Retinal pigment epithelial cell (primary cell): ENCODE measurements around the gene PSG2.
"Not testable (repeated sequence)": the region's sequence is repeated elsewhere in the genome, so short reads cannot be mapped to it uniquely, and the experiment has no call there.

Experiments
- DNase-seq: peaks from one replicate; pipeline ENCODE4 v3.0.0-alpha.2; 2010; ENCODE audit warnings: low read depth
- H3K4me3 ChIP-seq: 2 replicates; pipeline ENCODE4 v1.5.1; 2011; ENCODE audit warnings: mild to moderate bottlenecking, low read length, control low read depth, moderate library complexity
- TF ChIP-seq, protein P1 (sequence below): conservative IDR thresholded peaks from 2 replicates; pipeline ENCODE4 v1.5.1; 2011; ENCODE audit warnings: low read depth, low read length, control low read depth, inconsistent platforms

The PSG2 gene

DNA sequence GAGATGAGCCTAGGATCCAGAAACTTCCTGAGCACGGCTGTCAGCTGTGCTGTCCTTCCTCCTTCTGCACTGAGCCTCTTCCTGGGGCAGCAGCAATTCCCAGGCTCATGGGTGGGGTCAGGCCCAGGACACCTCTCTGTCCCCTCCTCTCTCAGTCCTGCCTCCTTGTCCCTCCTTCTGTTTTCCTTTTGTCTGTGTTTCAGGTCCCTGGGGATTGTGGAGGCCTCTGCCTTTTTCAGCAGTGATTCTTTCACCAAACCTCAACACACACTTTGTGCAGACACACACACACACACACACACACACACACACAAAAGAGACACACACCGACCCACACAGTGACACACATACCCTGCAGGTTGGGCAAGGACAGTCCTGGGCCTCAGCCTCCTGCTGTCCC, at the start of gene PSG2:
TSS of gene PSG2 (minus strand) at position 101 of the 400 bp plus-strand sequence. CDS start 132 bp downstream, outside the sequence.
- not testable (repeated sequence) for DNase-seq, H3K4me3 ChIP-seq

DNA sequence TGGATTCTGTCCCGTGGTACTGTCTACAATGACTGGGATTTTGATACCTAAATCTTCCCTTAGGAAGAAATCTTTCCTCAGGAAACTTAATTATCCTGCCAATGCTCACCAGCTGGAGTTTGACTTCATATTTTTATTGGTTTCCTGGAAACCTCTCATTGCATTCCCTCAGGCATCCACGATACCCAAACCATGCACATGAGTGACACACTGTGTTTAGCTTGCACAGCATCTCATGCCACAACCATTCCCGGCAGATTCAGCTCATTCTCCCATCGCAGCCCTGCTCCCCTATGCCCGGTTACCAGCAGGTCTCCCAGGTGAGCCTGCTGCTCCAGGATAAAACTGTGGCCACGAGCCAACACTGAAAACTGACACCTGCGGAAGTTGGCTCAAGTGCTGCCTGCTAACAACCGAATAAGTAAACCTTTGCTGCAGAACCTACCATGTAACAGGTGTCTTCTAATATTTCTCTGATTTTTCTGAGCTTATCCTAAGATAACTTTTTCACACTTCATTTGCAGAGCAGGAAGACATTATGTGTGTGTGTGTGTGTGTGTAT, 48.9 kb upstream of the PSG2 start:
- not testable (repeated sequence) for DNase-seq, H3K4me3 ChIP-seq

DNA sequence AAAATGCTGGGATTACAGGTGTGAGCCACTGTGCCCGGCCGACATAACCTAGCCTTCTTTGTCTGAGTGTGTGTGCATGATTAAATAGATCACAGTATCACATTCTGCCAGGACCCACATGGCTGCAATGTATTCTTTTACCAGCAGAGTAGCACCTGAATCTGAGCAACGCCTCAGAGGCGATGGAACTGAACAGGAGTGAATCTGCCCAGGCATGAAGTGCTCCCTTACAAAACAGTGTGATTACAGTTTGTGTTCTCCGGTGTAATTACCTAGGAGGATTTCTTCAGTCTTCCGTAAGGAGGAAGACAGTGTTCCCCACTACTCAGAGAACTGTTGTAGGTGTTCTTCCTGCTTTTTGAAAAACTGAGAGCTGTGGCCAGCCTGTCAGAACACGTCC, 46.7 kb upstream of the PSG2 start:
- H3K4me3 ChIP-seq, DNase-seq: not testable (repeated sequence)

DNA sequence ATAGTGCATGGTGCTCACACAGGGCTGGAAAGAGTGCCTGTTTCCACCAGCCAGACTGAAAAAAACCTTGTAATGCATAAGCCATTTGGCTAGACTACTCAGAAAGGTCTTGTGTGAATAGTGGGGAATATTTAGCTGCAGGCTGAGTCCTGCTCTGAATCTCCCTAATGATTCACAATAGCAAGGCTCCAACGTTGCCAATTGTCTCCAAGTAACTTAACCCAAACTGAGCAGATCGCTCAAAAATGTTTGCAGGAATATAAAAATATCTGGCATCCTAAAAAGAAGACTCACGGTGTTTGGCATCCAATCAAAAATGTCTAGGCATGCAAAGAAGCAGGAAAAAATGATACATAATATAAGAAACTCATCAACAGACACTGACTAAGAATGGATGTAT, 44.8 kb upstream of the PSG2 start:
- not testable (repeated sequence) for H3K4me3 ChIP-seq, DNase-seq

DNA sequence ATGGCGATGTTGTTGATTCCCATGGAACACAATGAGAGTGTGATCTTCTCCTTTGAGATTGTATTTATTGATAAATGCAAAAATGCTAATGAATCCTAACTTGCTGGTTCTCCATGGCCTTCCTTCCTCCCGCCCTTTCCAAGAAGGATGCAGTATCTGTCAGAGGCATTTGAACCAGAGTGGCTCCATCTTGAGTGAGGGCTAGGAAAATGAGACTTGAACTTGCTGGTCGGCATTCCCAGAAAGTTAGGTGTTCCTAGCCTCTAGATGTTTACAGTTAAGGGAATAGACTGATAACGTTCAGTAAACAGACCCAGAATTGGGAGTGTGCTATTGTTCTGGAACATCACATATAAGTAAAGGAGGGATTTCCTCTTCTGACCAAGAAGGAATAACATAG, 44.2 kb upstream of the PSG2 start:
- no peak for DNase-seq
- H3K4me3 ChIP-seq = no peak overlapping the region
- TF ChIP-seq, protein P1, sequence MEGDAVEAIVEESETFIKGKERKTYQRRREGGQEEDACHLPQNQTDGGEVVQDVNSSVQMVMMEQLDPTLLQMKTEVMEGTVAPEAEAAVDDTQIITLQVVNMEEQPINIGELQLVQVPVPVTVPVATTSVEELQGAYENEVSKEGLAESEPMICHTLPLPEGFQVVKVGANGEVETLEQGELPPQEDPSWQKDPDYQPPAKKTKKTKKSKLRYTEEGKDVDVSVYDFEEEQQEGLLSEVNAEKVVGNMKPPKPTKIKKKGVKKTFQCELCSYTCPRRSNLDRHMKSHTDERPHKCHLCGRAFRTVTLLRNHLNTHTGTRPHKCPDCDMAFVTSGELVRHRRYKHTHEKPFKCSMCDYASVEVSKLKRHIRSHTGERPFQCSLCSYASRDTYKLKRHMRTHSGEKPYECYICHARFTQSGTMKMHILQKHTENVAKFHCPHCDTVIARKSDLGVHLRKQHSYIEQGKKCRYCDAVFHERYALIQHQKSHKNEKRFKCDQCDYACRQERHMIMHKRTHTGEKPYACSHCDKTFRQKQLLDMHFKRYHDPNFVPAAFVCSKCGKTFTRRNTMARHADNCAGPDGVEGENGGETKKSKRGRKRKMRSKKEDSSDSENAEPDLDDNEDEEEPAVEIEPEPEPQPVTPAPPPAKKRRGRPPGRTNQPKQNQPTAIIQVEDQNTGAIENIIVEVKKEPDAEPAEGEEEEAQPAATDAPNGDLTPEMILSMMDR = no peak

DNA sequence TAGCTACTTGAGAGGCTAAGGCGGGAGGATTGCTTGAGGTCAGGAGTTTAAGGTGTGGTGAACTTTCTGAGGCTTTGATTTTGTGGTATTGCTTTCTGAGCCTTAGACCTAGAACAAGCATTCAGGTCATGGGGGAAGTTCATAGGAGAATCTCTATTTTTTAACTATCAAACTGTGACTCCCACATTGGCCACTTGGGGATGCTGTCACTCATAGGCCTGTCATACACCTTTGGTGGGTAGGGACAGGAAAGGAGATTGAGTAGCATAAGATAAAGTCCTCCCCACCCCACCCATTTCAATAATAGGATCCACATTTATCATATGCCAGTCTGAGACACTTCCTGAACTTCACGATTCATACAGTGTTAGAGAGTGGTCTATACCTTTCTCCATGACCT, 41.9 kb upstream of the PSG2 start:
- TF ChIP-seq, protein P1 = peak; percentile 31
- no peak for DNase-seq
- no peak overlapping the region for H3K4me3 ChIP-seq

DNA sequence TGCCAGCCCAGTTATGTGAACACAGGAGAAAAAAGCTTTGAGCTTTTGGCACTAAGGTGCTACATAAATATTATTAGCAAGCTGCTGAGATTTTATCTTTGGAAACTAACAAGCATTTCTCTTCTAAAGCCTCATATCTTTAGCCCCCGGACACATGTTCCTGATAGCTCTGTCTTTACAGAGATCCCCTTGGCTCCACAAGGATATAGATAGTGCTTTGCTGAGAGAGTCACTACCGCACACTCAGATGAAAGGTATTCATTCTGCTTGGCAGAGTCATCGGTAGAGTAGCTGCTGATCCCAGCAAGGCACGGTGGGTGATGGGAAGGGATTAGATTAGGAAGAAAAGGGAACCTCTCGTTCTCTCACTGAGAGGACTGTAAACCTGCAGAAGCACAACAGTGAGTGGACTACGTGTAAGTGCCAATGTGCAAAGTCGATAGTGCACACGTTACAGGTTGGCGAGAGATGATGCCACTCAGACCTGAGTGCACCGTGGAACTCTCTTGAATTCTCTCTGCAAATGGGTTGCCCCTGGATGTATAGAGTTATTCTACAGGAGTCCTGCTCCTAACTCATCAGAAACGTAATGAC, 38.0 kb upstream of the PSG2 start:
- not testable (repeated sequence) for H3K4me3 ChIP-seq
- DNase-seq = peak; percentile 54

DNA sequence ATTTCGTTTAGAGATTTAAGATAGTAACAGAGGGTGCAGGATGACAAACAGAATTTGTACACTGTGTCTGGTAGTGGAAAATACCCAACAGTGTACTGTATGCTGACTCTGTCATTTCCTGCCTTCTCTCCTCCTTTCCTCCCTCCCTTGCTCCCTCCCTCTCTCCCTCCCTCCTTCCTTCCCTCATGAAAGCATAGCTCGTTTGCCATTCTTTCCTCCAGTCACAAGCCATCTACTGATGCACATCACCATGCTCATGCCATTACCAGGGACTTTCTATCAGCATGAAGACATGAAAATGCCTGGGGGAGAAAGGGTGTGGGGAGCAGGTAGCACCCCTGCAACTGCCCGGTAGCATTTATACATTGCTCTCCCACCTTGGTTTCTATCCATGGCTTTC, 37.0 kb upstream of the PSG2 start:
- DNase-seq, H3K4me3 ChIP-seq: not testable (repeated sequence)

DNA sequence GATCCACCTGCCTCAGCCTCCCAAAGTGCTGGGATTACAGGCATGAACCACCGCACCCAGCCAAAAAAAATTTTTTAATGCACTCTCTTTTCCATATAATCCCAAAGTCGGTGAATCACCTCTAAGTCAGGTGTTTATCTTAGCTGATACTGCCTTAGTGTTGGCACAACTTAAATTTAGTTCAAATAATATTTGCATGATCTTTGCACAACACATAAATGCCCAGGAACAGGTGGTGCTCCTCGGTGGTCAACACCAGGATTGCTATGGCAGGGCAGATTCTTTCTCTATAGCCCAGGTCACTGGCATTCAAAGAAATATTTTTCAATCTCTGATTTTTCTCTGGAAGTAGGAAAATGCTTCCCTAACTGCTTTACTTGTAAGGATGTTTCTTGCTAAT, 33.9 kb upstream of the PSG2 start:
- H3K4me3 ChIP-seq, DNase-seq: not testable (repeated sequence)

DNA sequence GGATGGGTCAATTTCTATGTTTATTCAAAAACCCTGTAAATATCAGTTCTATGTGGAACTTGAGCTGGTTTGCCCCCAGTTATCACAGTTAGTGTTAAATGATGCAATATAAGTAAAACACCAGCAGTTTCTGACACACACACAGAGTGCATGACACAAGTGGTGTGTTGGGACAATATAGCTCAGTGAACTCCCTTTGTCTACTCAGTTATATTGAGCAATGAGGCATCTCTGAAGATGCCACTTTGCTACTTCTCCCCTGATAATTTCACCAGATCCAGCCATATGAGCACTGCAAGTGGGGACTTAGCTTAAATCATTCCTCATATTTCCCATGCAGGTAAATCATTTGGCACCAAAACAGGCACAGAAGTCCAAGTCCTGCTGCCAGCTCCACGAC, 33.0 kb upstream of the PSG2 start:
- H3K4me3 ChIP-seq = not testable (repeated sequence)

DNA sequence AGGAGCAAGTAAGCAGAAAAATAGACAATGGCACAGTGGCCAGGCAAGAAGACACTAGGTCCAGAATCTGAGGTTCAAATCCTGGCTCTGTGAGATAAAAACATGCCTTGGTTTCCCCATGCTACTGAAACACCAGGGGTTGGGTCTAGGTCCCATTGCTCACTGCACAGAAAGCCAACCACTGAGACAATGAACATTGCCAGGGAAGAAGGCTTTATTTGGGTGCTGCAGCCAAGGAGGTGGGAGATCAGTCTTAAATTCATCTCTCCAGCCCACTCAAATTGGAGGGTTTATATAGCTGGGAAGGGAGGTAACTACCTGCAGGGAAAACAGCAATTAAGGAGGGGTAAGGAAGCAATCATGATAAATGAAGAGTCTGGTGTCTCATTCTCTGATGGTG, 32.6 kb upstream of the PSG2 start:
- not testable (repeated sequence) for DNase-seq

More for the DNA sequence above, 33.0 kb upstream of the PSG2 start:
- not testable (repeated sequence) for DNase-seq

DNA sequence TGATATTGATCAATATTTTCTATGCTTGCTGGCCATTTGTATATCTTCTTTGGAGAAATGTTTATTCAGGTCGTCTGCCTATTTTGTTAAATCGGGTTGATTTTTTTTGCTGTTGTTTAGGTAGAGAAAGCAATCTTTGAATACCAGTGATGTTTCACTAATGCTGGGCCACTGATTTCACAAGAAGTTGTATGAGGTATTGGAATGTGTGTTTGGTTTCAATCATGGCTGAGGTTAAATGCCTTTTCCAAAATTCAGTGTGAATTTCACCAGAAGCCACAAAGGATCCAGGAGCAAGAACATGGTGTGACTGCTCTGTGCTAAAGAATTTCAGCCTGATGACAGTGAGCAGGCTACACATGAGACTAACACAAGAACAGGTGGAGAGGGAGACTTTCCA, 32.1 kb upstream of the PSG2 start:
- not testable (repeated sequence) for H3K4me3 ChIP-seq, DNase-seq

More for the DNA sequence above, 32.6 kb upstream of the PSG2 start:
- not testable (repeated sequence) for H3K4me3 ChIP-seq

DNA sequence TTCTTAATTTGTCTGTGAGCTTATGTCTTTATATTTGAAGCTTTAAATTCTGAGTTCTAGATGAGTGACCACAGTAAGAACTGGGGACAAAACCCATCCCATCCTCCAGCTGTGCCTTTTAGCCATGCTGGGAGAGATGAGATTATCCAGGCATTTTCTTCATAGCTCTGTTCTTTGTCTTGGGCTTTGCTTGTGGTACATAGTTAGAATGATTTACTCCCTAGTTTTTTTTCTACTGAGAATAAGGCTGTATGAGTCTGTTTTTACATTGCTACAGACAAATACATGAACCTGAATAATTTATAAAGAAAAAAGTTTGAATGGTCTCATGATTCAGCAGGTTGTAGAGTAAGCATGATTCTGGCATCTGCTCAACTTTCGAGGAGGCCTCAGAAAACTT, 24.9 kb upstream of the PSG2 start:
- not testable (repeated sequence) for H3K4me3 ChIP-seq, DNase-seq
